CD14-positive monocyte (primary cell): ENCODE data around the gene DTX2. TPM values are rescaled to one million over a fixed set of nuclear protein-coding genes. Genes with fewer than 3 reads are reported as not detected.
"Not testable (repeated sequence)": the region's sequence is repeated elsewhere in the genome, so short reads cannot be mapped to it uniquely, and the experiment has no call there.

ENCODE experiments used
- DNase-seq, 3 donors: peaks; one replicate each; pipeline ENCODE4 v3.0.0-alpha.2; 2011 to 2022
- H2AFZ ChIP-seq: 2 replicates; pipeline ENCODE4 v1.6.0; 2012; ENCODE audit warnings: mild to moderate bottlenecking, low read depth, low read length, inconsistent platforms; ENCODE audit not compliant: insufficient read depth, poor library complexity, severe bottlenecking
- H3K27ac ChIP-seq, 2 donors: 1 replicate in 1 of 2; 2 replicates in 1 of 2; pipeline ENCODE4 v1.5.1; 2012 to 2013; ENCODE audit warnings: low read length in 2 of 2, control low read depth in 1 of 2, inconsistent platforms in 1 of 2, low read depth in 1 of 2, mild to moderate bottlenecking in 1 of 2
- H3K27me3 ChIP-seq, 2 donors: one replicate each; pipeline versions ENCODE4 v1.6.0 to v1.6.1; 2011 to 2013; ENCODE audit warnings: low read length in 2 of 2; ENCODE audit not compliant: control insufficient read depth in 2 of 2, insufficient read depth in 2 of 2
- H3K36me3 ChIP-seq, 2 donors: replicated peaks in 1 of 2; 1 replicate in 1 of 2; 2 replicates in 1 of 2; pipeline versions ENCODE4 v1.5.1 to v1.6.1; 2012 to 2013; ENCODE audit warnings: low read length in 2 of 2, control low read depth in 1 of 2, inconsistent platforms in 1 of 2, mild to moderate bottlenecking in 1 of 2; ENCODE audit not compliant: insufficient read depth in 2 of 2, control insufficient read depth in 1 of 2
- H3K4me1 ChIP-seq, 2 donors: 1 replicate in 1 of 2; 2 replicates in 1 of 2; pipeline versions ENCODE4 v1.5.1 to v1.6.1; 2012 to 2013; ENCODE audit warnings: low read length in 2 of 2, control low read depth in 1 of 2, inconsistent platforms in 1 of 2, mild to moderate bottlenecking in 1 of 2, moderate library complexity in 1 of 2; ENCODE audit not compliant: insufficient read depth in 2 of 2, control insufficient read depth in 1 of 2
- H3K4me2 ChIP-seq: replicated peaks from 2 replicates; pipeline ENCODE3; 2012; ENCODE audit warnings: low read length, moderate library complexity, mild to moderate bottlenecking; ENCODE audit not compliant: poor library complexity, severe bottlenecking; ENCODE audit errors: extremely low read depth
- H3K4me3 ChIP-seq, 3 experiments: fragments of 200-600 bp in 1 of 3; sonication (generic) in 1 of 3; replicated peaks in 1 of 3; 1 replicate in 2 of 3; 2 replicates in 1 of 3; pipeline ENCODE4 v1.5.1; 2011 to 2013; ENCODE audit warnings: low read length in 3 of 3, mild to moderate bottlenecking in 3 of 3, control low read depth in 2 of 3, low read depth in 2 of 3, inconsistent platforms in 1 of 3, moderate library complexity in 1 of 3
- H3K79me2 ChIP-seq: 2 replicates; pipeline ENCODE4 v1.6.0; 2012; ENCODE audit warnings: mild to moderate bottlenecking, control low read depth, inconsistent platforms, low read length, moderate library complexity; ENCODE audit not compliant: insufficient read depth
- H3K9ac ChIP-seq: 2 replicates; pipeline ENCODE4 v1.6.0; 2017; ENCODE audit warnings: low read length, mild to moderate bottlenecking; ENCODE audit not compliant: insufficient read depth, poor library complexity, severe bottlenecking
- H3K9me3 ChIP-seq, 2 donors: replicated peaks in 1 of 2; 1 replicate in 1 of 2; 2 replicates in 1 of 2; pipeline versions ENCODE4 v1.5.1 to v1.6.1; 2012 to 2013; ENCODE audit warnings: low read length in 2 of 2, control low read depth in 1 of 2; ENCODE audit not compliant: control insufficient read depth in 1 of 2, insufficient read depth in 1 of 2
- H4K20me1 ChIP-seq: 2 replicates; pipeline ENCODE4 v1.6.0; 2012; ENCODE audit warnings: mild to moderate bottlenecking, low read length, control low read depth, moderate library complexity; ENCODE audit not compliant: insufficient read depth
- H3K27ac Mint-ChIP-seq, 7 donors: one replicate each; pipeline ENCODE4 v1.8.0; 2020; ENCODE audit warnings: mild to moderate bottlenecking in 7 of 7, mixed read lengths in 7 of 7, moderate library complexity in 6 of 7, inconsistent platforms in 2 of 7
- H3K27me3 Mint-ChIP-seq, 3 donors: one replicate each; pipeline ENCODE4 v1.8.0; 2021 to 2022; ENCODE audit warnings: low read depth in 3 of 3, mild to moderate bottlenecking in 3 of 3, mixed read lengths in 3 of 3, moderate library complexity in 3 of 3, inconsistent platforms in 1 of 3
- H3K36me3 Mint-ChIP-seq, 2 donors: one replicate each; pipeline ENCODE4 v1.8.0; 2020; ENCODE audit warnings: mixed read lengths in 2 of 2, inconsistent platforms in 1 of 2, mild to moderate bottlenecking in 1 of 2
- H3K4me1 Mint-ChIP-seq: one replicate; pipeline ENCODE4 v1.8.0; 2020; ENCODE audit warnings: mild to moderate bottlenecking, mixed read lengths
- H3K4me3 Mint-ChIP-seq, 2 donors: one replicate each; pipeline ENCODE4 v1.8.0; 2020; ENCODE audit warnings: mild to moderate bottlenecking in 2 of 2, mixed read lengths in 2 of 2, moderate library complexity in 1 of 2
- H3K9me3 Mint-ChIP-seq, 7 donors: one replicate each; pipeline ENCODE4 v1.8.0; 2020 to 2022; ENCODE audit warnings: mixed read lengths in 7 of 7, mild to moderate bottlenecking in 6 of 7, moderate library complexity in 6 of 7, inconsistent platforms in 2 of 7
- WGBS: methylation state at CpG from one replicate; pipeline ENCODE4 v1.1.5; 2013; ENCODE audit warnings: missing lambda C conversion rate; ENCODE audit not compliant: insufficient coverage; 5-methylcytosine and 5-hydroxymethylcytosine counted together
- intact Hi-C, 2 donors: fragments of 100-400 bp; cut with micrococcal nuclease; formaldehyde crosslinking; loops; one replicate each; pipeline versions ENCODE4 v1.15.0 to v1.15.1; 2023
- polyA plus RNA-seq, 3 donors: library from polyadenylated mRNA; depleted of rRNA in 1 of 3; unstranded in 2 of 3; stranded (reverse) in 1 of 3; fragments of 300-500 nt in 2 of 3; fragments of >200 nt in 1 of 3; fragmentation: Illumina TruSeq in 2 of 3; gene quantifications; 1 replicate in 2 of 3; 2 replicates in 1 of 3; pipeline ENCODE4 v1.2.3, GENCODE V29; 2012 to 2021
- TF ChIP-seq, protein P1 (sequence below): fragments of 200-600 bp; IDR thresholded peaks from one replicate; pipeline ENCODE4 v1.8.0; 2022; ENCODE audit warnings: antibody characterized with exemption, mild to moderate bottlenecking

Gene DTX2
- polyA plus RNA-seq, 3 donors = 11.3 to 35.2 (median 20.2) TPM

DNA sequence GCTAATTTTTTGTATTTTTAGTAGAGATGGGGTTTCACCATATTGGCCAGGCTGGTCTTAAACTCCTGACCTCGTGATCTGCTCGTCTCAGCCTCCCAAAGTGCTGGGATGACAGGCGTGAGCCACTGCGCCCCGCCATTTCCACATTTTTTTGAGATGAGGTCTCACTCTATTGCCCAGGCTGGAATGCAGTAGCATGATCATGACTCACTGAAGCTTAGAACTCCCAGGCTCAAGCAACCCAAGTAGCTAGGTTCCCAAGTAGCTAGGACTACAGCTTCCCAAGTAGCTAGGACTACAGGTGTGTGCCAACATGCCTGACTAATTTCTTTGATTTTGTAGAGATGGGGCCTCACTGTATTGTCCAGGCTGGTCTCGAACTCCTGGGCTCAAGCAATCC lies 40.4 kb upstream of the DTX2 start:
- intact Hi-C loops, H3K4me2 ChIP-seq: not testable (repeated sequence)

DNA sequence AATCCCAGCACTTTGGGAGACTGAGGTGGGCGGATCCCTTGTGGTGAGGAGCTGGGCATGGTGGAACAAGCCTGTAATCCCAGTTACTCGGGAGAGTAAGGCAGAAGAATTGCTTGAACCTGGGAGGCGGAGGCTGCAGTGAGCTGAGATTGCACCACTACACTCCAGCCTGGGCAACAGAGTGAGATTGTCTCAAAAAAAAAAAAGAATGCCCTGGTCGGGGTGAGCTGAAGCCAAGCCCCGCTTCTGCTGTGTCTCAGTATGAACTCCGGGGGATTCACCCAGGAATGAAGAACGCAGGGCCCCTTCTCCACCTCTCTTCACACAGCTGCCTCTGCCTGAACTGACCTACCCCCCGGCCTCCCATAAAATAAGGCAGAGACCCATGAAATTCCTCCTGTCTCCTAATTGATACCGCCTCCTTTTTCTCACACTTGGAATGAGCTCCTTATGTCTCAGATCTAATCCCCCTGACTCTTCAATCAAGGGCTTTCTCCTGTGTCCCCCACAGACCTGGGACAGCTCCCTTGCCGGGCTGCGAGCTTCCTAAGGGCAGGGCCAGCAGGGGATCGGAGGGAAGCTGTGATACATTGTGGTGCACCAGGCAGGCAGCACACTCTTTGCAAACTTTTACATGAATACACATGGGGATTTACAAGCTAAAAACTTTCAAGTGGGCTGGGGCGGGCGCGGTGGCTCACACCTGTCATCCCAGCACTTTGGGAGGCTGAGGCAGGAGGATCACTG lies 37.7 kb upstream of the DTX2 start:
- Histone ChIP-seq H3K9ac (no peak overlapping the region), H3K9me3 (no peaks in the 10 kb centered on the region), H3K4me3 (no peak overlapping the region), H4K20me1 (no peaks in the 10 kb centered on the region), H2AFZ (no peak overlapping the region), H3K27me3 (no peaks in the 10 kb centered on the region), H3K36me3 (no peaks in the 10 kb centered on the region), H3K4me1 (peaks cover 24 to 29% of the 10 kb centered on the region in 2 donors), H3K79me2 (no peaks in the 10 kb centered on the region), H3K27ac (no peak overlapping the region), H3K4me2 (no peak overlapping the region)
- no peak for DNase-seq
- TF ChIP-seq, protein P1, sequence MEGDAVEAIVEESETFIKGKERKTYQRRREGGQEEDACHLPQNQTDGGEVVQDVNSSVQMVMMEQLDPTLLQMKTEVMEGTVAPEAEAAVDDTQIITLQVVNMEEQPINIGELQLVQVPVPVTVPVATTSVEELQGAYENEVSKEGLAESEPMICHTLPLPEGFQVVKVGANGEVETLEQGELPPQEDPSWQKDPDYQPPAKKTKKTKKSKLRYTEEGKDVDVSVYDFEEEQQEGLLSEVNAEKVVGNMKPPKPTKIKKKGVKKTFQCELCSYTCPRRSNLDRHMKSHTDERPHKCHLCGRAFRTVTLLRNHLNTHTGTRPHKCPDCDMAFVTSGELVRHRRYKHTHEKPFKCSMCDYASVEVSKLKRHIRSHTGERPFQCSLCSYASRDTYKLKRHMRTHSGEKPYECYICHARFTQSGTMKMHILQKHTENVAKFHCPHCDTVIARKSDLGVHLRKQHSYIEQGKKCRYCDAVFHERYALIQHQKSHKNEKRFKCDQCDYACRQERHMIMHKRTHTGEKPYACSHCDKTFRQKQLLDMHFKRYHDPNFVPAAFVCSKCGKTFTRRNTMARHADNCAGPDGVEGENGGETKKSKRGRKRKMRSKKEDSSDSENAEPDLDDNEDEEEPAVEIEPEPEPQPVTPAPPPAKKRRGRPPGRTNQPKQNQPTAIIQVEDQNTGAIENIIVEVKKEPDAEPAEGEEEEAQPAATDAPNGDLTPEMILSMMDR = no peak
- Mint-ChIP-seq H3K27me3 (peaks cover 3 to 10% (median 4%) of the 10 kb centered on the region in 3 donors), H3K4me1 (peaks cover 41% of the 10 kb centered on the region), H3K27ac (peak overlapping the region in 1 of 7 donors; percentile 30), H3K9me3 (peaks cover 0 to 2% (median 0%) of the 10 kb centered on the region in 7 donors), H3K4me3 (no peak overlapping the region), H3K36me3 (peaks cover 0 to 3% of the 10 kb centered on the region in 2 donors)
- intact Hi-C loops = no loop called here
- 92% methylated on average over 12 of the region's 15 CpGs for WGBS

More for the DNA sequence above, 40.4 kb upstream of the DTX2 start:
- peaks cover 3 to 10% (median 6%) of the 10 kb centered on the region in 3 donors for H3K27me3 Mint-ChIP-seq
- not testable (repeated sequence) for H3K9me3 Mint-ChIP-seq, H3K27ac ChIP-seq, H3K9ac ChIP-seq, H2AFZ ChIP-seq, H3K36me3 ChIP-seq, H3K9me3 ChIP-seq, H3K27me3 ChIP-seq, H3K79me2 ChIP-seq, H3K36me3 Mint-ChIP-seq, H3K4me3 ChIP-seq, H3K4me3 Mint-ChIP-seq, H4K20me1 ChIP-seq
- peak overlapping the region in 1 of 7 donors; percentile 25 for H3K27ac Mint-ChIP-seq
- H3K4me1 ChIP-seq = peaks cover 19 to 26% of the 10 kb centered on the region in 2 donors
- 76% methylated on average over 5 of the region's 6 CpGs for WGBS
- peaks cover 39% of the 10 kb centered on the region for H3K4me1 Mint-ChIP-seq
- peak in 2 of 3 donors; percentile 16 to 38 for DNase-seq
